Right cardiac atrium (tissue), 5 donors: ENCODE results near the gene SYT17. TPM values are rescaled to one million over a fixed set of nuclear protein-coding genes. Genes with fewer than 3 reads are reported as not detected.

Source experiments
- ATAC-seq, 2 donors: fragments of 200-7000 bp; cut with Tn5 transposase; one replicate each; pipeline versions ENCODE4 v1.8.0 to v1.9.1; 2020; ENCODE audit warnings: moderate library complexity in 2 of 2, mild to moderate bottlenecking in 1 of 2
- DNase-seq, 3 donors: peaks; one replicate each; pipeline ENCODE4 v3.0.0-alpha.2; 2020
- H3K27ac ChIP-seq: one replicate; pipeline ENCODE4 v1.5.1; 2013; ENCODE audit warnings: mild to moderate bottlenecking, low read length, control low read depth, moderate library complexity
- H3K27me3 ChIP-seq: one replicate; pipeline ENCODE4 v1.6.1; 2013; ENCODE audit not compliant: control insufficient read depth, insufficient read depth
- H3K4me1 ChIP-seq: one replicate; pipeline ENCODE4 v1.6.1; 2013; ENCODE audit warnings: low read length; ENCODE audit not compliant: control insufficient read depth, insufficient read depth
- H3K4me3 ChIP-seq: one replicate; pipeline ENCODE4 v1.5.1; 2013; ENCODE audit warnings: low read length, control low read depth
- H3K9me3 ChIP-seq: one replicate; pipeline ENCODE4 v1.6.1; 2013; ENCODE audit warnings: low read length; ENCODE audit not compliant: control insufficient read depth
- WGBS: extraction: QIAGEN DNeasy Blood & Tissue Kit; methylation state at CpG from one replicate; pipeline ENCODE4 v1.1.7; 2013; 5-methylcytosine and 5-hydroxymethylcytosine counted together
- intact Hi-C, 4 donors: fragments of 100-400 bp; cut with DNase I; formaldehyde crosslinking; loops; one replicate each; pipeline versions ENCODE4 v1.11.0 to v1.14.0; 2022 to 2023
- polyA plus RNA-seq: library from polyadenylated mRNA; stranded (reverse); fragments of 200-250 nt; gene quantifications from one replicate; pipeline ENCODE4 v1.2.3, GENCODE V29; 2013
- total RNA-seq, 4 donors: library from RNA; stranded (reverse); fragmentation: NEBNext Ultra II Directional; extraction: Animal tissue kit (Norgen Biotek cat#: 25700); gene quantifications; one replicate each; pipeline ENCODE4 v1.2.1, GENCODE V29; 2021
- donor health status: healthy with polysubstance abuse.
- donor health status: DM: no; HTN: yes; CAD: no.
- donor health status: DM: no; HTN: no; CAD: no.
- donor health status: DM: no; HTN: yes; CAD: no; lungs with severe emphysema.
- donor health status: DM: yes; HTN: yes; CAD: no.

The SYT17 gene
- total and polyA plus RNA-seq, 5 donors, result 0.68 to 1.3 (median 0.97) TPM

DNA sequence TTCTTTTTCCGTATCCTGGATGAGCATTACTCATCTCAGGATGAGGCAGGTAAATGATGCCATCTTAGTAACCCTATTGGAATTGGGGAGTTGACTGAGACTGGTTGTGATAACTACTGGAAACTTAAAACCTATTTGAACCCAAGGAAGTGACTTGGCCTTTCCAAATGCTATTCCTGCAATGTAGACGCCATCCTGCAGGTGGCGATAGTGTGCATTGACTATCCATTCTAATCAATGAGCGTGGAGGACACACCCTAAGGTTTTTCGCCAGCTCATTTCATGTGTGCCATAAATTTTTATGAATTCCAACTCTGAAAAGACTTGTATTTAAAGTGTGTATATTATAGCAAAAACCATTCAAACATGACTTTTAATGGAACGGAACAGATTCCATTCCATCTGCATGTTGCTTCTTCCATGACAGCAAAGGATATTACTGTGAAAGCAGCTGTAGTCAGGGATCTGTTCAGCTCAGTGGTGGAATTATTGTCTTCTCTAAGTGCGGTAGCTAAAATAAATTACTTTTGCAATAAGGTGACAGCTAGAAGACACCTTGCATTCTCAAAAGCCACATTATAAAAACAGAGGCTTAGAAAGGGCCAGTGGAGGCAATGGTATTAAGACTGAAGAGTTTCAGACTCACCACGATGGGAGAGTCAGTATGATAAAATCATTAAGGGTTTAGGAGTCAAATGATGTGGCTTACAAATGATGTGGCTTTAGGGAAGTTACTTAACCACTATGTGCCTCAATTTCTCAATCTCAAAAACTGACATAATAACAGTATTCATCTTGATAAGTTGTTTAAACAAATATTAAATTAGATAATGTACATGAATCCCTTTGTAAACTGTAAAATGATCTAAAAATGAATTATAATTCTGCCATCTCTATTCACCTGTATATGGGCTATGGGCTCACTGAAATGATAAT lies 55.5 kb downstream of the SYT17 start:
- WGBS, result 57% methylated on average over 8 of the region's 8 CpGs
- intact Hi-C loops, result no loop called here
- Histone ChIP-seq H3K27me3 (no peaks in the 10 kb centered on the region), H3K9me3 (peaks cover 2% of the 10 kb centered on the region), H3K27ac (no peak overlapping the region), H3K4me1 (no peaks in the 10 kb centered on the region), H3K4me3 (no peak overlapping the region)
- DNase-seq (peak in 1 of 3 donors; percentile 54), ATAC-seq (no peak)

DNA sequence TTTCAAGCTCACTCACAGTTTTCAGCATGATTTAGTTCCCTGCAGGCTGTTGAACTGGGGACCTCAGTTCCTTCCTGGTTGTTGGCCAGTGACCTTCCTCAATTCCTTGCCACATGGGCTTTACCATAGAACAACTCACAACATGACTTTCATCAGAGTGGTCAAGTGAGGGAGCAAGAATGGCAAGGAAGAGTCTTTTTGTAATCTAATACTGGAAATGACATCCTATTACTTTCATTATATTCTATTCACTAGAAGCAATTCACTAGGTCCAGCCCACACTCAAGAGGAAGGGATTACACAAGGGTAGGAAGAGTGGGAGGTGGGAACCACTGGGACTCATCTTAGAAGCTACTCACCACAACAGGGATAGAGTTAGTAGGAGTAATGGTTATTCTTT lies 57.6 kb downstream of the SYT17 start:
- intact Hi-C loops, result no loop called here
- Histone ChIP-seq H3K4me1 (no peaks in the 10 kb centered on the region), H3K4me3 (no peak overlapping the region), H3K27me3 (no peaks in the 10 kb centered on the region), H3K9me3 (peaks cover 2% of the 10 kb centered on the region), H3K27ac (no peak overlapping the region)
- no peak for ATAC-seq
- DNase-seq, result no peak

DNA sequence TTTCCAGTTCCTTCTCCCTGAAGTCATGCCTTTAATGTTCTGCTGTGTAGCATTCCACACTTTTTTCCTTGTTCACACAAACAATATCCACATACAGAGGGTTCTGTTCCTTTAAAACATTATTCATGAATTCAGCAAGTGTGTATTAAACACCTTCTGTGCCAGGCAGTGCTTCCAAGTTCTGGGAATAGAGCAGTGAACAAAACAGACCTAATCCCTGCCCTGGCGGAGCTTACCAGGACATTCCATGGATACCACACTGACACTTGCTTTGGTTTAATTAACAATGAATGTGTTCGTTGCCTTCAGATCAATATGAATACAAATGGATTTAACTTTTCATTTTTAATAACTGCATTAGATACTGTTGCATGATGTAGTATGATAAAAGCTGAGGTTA lies 59.6 kb downstream of the SYT17 start:
- Histone ChIP-seq H3K27me3 (no peaks in the 10 kb centered on the region), H3K27ac (no peak overlapping the region), H3K4me3 (no peak overlapping the region), H3K4me1 (no peaks in the 10 kb centered on the region), H3K9me3 (peaks cover 2% of the 10 kb centered on the region)
- intact Hi-C loops, result no loop called here
- DNase-seq (no peak), ATAC-seq (peak in 1 of 2 donors; percentile 57)
- WGBS, result 51% methylated on average over 2 of the region's 2 CpGs

DNA sequence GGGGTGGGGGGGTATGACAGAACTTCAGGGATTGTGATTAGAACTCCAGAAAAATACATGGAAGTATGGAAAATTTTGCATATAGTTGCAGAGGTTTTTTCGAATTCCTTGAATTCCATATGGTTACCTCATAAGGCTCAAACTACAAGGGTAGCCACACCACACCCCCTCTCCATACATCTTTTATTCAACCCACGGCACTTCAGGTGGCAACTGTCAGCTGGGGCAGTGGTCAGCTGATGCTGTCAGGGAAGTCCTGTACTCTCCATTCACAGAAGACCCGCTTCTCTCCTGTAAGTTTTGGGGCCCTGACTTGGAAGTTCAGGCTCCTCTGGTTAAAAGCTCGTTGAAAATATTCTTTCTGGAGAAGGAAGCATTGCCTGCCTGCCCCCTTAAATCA lies 60.0 kb downstream of the SYT17 start:
- Histone ChIP-seq H3K27me3 (no peaks in the 10 kb centered on the region), H3K9me3 (peaks cover 2% of the 10 kb centered on the region), H3K27ac (no peak overlapping the region), H3K4me1 (no peaks in the 10 kb centered on the region), H3K4me3 (no peak overlapping the region)
- no peak for DNase-seq
- ATAC-seq, result no peak
- intact Hi-C loops, result no loop called here
- WGBS, result 72% methylated on average over 4 of the region's 4 CpGs

DNA sequence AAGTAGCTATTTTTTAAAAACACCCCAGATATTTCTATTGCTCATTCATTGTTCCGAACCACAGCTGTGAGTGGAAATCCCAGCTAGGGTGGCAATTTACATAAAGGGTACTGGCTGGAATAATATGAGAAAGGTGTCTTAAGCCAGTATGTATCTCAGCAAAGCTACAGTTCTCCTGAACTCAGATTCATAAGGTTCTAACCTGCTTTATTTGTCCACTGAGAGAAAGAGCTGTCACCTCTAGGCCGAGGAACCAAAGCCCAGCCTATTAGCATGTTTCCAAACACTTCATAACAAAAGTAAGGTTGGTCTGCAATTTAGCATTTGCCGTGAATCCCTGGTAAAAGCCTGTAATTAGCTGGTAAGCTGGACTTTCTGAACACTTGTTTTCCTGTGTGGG lies 60.5 kb downstream of the SYT17 start:
- Histone ChIP-seq H3K4me1 (no peaks in the 10 kb centered on the region), H3K9me3 (peaks cover 2% of the 10 kb centered on the region), H3K27ac (no peak overlapping the region), H3K27me3 (no peaks in the 10 kb centered on the region), H3K4me3 (no peak overlapping the region)
- no peak for DNase-seq
- WGBS, result 78% methylated on average over 3 of the region's 3 CpGs
- no peak for ATAC-seq
- intact Hi-C loops, result no loop called here

DNA sequence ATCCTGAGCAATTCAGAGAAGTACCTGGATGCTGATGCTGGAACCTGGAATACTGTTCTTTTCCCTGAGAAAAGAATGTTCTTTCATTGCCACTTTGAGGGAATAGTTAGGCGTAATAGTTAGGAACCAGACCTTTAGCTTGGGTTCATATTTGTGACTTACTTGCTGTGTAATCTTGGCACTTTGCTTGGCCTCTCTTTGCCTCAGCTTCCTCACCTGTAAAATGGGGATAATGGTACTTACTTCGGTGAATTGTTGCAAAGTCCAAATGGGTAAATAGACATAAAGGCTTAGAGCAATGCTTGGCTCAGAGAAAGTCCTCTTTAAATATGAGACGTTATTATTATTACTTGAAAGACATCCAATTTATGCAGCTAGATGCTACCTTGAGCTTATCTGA lies 62.5 kb downstream of the SYT17 start:
- Histone ChIP-seq H3K9me3 (peaks cover 3% of the 10 kb centered on the region), H3K27ac (no peak overlapping the region), H3K4me1 (no peaks in the 10 kb centered on the region), H3K4me3 (no peak overlapping the region), H3K27me3 (no peaks in the 10 kb centered on the region)
- intact Hi-C loops, result no loop called here
- no peak for DNase-seq
- 89% methylated on average over 3 of the region's 3 CpGs for WGBS
- ATAC-seq, result no peak

DNA sequence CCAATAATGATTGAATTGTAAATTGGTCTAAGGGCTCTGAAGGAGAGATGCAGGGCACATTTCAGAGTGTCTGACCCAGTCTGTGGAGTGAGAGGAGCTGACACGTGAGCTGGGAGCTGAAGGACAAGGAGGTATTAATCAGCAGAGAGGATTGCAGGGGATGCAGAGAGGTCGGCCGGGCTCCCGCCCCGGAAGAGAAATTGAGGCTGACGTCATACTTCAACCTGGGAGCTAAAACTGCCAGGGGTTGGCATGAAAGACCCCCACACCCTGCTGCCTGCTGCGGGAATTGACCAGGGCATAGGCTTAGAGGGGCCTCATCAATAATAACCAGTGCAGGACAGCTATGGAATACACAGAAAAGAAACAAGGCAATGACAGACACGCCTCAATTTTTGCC lies 63.8 kb downstream of the SYT17 start:
- H3K4me1 ChIP-seq, result no peaks in the 10 kb centered on the region
- no peak overlapping the region for H3K27ac ChIP-seq
- no peaks in the 10 kb centered on the region for H3K27me3 ChIP-seq
- 76% methylated on average over 8 of the region's 8 CpGs for WGBS
- DNase-seq (no peak), ATAC-seq (no peak)
- intact Hi-C loops, result no loop called here
- peaks cover 3% of the 10 kb centered on the region for H3K9me3 ChIP-seq
- H3K4me3 ChIP-seq, result no peak overlapping the region

DNA sequence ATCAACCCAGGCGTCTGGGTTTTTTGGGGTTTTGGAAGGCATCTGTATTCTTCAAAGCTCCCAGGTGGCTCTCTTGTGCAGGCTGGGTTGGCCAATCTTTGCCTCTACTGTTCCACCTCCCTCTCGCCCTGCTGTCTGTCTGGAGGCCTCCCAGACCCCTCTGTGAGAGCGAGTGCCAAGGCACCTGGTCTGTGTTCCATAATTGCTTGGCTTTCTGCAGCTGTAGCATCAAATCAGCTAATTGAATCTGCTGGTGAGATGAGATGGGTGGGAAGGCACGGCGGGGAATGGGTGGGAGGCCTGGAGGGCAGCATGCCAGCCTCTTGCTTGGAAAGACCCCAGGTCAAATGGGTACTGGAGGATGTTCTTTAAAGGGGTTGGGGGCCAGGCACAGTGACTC lies 64.9 kb downstream of the SYT17 start:
- Histone ChIP-seq H3K27me3 (no peaks in the 10 kb centered on the region), H3K27ac (no peak overlapping the region), H3K4me3 (no peak overlapping the region), H3K9me3 (peaks cover 3% of the 10 kb centered on the region), H3K4me1 (no peaks in the 10 kb centered on the region)
- intact Hi-C loops, result no loop called here
- DNase-seq, result no peak
- 76% methylated on average over 5 of the region's 5 CpGs for WGBS
- no peak for ATAC-seq

DNA sequence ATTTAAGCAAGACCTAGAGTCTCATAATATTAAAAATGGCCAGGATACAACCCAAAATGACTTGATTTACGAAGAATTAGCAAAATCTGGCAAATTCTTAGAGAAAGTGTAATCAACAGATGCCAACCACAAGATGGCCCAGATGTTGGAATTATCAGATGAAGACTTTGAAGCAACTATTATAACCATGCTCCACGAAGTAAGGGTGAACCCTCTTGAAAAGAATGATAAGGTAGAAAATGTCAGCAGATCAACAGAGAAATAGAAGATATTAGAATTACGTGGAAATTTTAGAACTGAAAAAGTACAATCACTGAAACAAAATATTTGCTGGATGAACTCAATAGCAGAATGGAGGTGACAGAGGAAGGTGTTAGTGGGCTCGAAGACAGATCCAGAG lies 67.4 kb downstream of the SYT17 start:
- no peak for DNase-seq
- intact Hi-C loops, result no loop called here
- 92% methylated on average over 4 of the region's 4 CpGs for WGBS
- ATAC-seq, result no peak
- Histone ChIP-seq H3K4me3 (no peak overlapping the region), H3K27ac (no peak overlapping the region), H3K27me3 (no peaks in the 10 kb centered on the region), H3K4me1 (no peaks in the 10 kb centered on the region), H3K9me3 (peaks cover 3% of the 10 kb centered on the region)

DNA sequence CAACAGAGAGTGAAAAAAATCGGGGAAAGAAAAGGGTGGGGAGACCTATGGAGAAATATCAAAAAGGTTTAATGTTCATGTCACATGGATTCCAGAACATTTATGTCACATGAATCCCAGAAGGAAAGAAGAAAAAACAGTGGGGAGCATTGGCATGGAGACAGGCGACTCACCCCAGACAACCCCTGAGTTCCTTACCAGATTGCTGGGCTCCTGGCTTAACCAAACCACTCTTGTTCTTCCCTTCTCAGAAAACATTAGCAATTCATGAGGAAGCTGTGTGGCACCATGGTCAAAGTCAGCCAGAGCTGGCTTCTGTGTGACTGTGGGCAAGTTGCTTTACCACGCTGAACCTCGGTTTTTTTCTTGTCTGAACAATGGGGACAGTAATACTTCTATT lies 67.8 kb downstream of the SYT17 start:
- Histone ChIP-seq H3K4me3 (no peak overlapping the region), H3K9me3 (peaks cover 3% of the 10 kb centered on the region), H3K27ac (no peak overlapping the region), H3K4me1 (no peaks in the 10 kb centered on the region), H3K27me3 (no peaks in the 10 kb centered on the region)
- ATAC-seq (no peak), DNase-seq (no peak)
- WGBS, result 96% methylated on average over 4 of the region's 4 CpGs
- intact Hi-C loops, result no loop called here

DNA sequence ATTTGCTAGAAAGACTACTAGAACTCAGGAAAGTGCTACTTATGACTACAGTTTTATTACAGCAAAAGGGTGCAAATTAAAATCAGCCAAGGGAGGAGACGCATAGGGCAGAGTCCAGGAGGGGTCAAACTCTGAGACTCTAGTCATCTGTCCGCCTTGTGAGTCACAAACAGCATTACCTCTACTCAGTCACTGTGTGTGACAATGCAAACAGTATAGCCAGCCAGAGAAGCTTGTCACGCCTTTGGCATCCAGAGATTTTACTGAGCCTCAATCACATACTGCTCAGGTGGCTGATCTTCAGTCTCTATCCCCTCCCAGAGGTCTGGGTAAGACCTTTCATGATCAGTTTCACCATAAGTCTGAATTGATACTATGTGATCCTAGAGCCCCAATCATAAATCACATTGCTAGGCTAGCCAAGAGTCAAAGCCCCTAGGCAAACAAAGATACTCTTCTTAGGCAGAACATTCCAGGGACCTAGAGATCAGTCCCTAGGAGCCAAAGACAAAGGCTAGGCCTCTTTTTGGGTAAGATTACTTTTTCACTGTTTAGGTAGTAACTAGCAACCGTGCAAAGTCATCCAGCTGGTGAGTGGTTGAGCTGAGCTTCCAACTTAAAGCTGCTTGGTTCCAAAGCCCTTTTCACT lies 68.6 kb downstream of the SYT17 start:
- H3K9me3 ChIP-seq, result peaks cover 3% of the 10 kb centered on the region
- DNase-seq (no peak), ATAC-seq (no peak)
- H3K27me3 ChIP-seq, result no peaks in the 10 kb centered on the region
- no peak overlapping the region for H3K4me3 ChIP-seq
- intact Hi-C loops, result no loop called here
- H3K27ac ChIP-seq, result no peak overlapping the region
- no peaks in the 10 kb centered on the region for H3K4me1 ChIP-seq
- WGBS, result 85% methylated on average over 4 of the region's 4 CpGs
